H9 (cell line): ENCODE data around the gene PLEKHJ1. TPM values are rescaled to one million over a fixed set of nuclear protein-coding genes. Genes with fewer than 3 reads are reported as not detected.
A peak's percentile ranks its signal among the peaks of the same experiment; 100 is the strongest.

ENCODE experiments used
- DNase-seq: peaks from one replicate; pipeline ENCODE4 v3.0.0-alpha.2; 2017
- H2AFZ ChIP-seq: one replicate; pipeline ENCODE4 v1.6.1; 2013; ENCODE audit warnings: mild to moderate bottlenecking, low read length, control low read depth, moderate library complexity
- H2AK5ac ChIP-seq: 2 replicates; pipeline ENCODE4 v1.6.1; 2013; ENCODE audit warnings: low read length, control low read depth, mixed read lengths; ENCODE audit not compliant: insufficient read length
- H2BK120ac ChIP-seq: one replicate; pipeline ENCODE4 v1.6.1; 2013; ENCODE audit warnings: low read depth, mild to moderate bottlenecking, low read length, control low read depth, inconsistent platforms; ENCODE audit not compliant: poor library complexity, severe bottlenecking
- H2BK12ac ChIP-seq: 2 replicates; pipeline ENCODE4 v1.6.1; 2013; ENCODE audit warnings: low read length, control low read depth, mixed read lengths, low read depth; ENCODE audit not compliant: insufficient read length
- H2BK15ac ChIP-seq: 2 replicates; pipeline ENCODE4 v1.6.1; 2013; ENCODE audit warnings: low read depth, low read length, control low read depth
- H2BK20ac ChIP-seq: one replicate; pipeline ENCODE4 v1.6.1; 2013; ENCODE audit warnings: low read depth, mild to moderate bottlenecking, low read length, control low read depth, inconsistent platforms; ENCODE audit not compliant: poor library complexity, severe bottlenecking
- H2BK5ac ChIP-seq: 2 replicates; pipeline ENCODE4 v1.6.1; 2013; ENCODE audit warnings: low read length, control low read depth, mixed read lengths; ENCODE audit not compliant: insufficient read length
- H3K14ac ChIP-seq: 2 replicates; pipeline ENCODE4 v1.6.1; 2013; ENCODE audit warnings: low read length, control low read depth; ENCODE audit not compliant: insufficient read depth
- H3K18ac ChIP-seq: 2 replicates; pipeline ENCODE4 v1.6.1; 2013; ENCODE audit warnings: low read depth, mild to moderate bottlenecking, mixed read lengths, low read length, control low read depth; ENCODE audit not compliant: insufficient read length
- H3K23ac ChIP-seq: 2 replicates; pipeline ENCODE4 v1.6.1; 2013; ENCODE audit warnings: low read length, control low read depth, mixed read lengths, low read depth; ENCODE audit not compliant: insufficient read length
- H3K23me2 ChIP-seq: 2 replicates; pipeline ENCODE4 v1.6.1; 2013; ENCODE audit warnings: low read depth, mild to moderate bottlenecking, mixed read lengths, low read length, control low read depth; ENCODE audit not compliant: insufficient read length, poor library complexity, severe bottlenecking
- H3K27ac ChIP-seq: 2 replicates; pipeline ENCODE4 v1.5.1; 2013; ENCODE audit warnings: low read length, control low read depth, mixed read lengths, low read depth; ENCODE audit not compliant: insufficient read length
- H3K27me3 ChIP-seq: 2 replicates; pipeline ENCODE4 v1.6.1; 2013; ENCODE audit warnings: low read length, control low read depth, inconsistent platforms; ENCODE audit not compliant: insufficient read depth
- H3K4ac ChIP-seq: 2 replicates; pipeline ENCODE4 v1.6.1; 2013; ENCODE audit warnings: low read depth, mild to moderate bottlenecking, control low read depth, inconsistent platforms, low read length, moderate library complexity
- H3K4me1 ChIP-seq: 2 replicates; pipeline ENCODE4 v1.6.1; 2013; ENCODE audit warnings: low read length, control low read depth, inconsistent platforms; ENCODE audit not compliant: insufficient read depth
- H3K4me2 ChIP-seq: 2 replicates; pipeline ENCODE4 v1.6.1; 2013; ENCODE audit warnings: low read length, control low read depth, mixed read lengths; ENCODE audit not compliant: insufficient read length, insufficient read depth
- H3K56ac ChIP-seq: 2 replicates; pipeline ENCODE4 v1.6.1; 2013; ENCODE audit warnings: low read depth, mild to moderate bottlenecking, mixed read lengths, low read length, control low read depth; ENCODE audit not compliant: insufficient read length
- H3K79me1 ChIP-seq: 2 replicates; pipeline ENCODE4 v1.6.1; 2013; ENCODE audit warnings: low read depth, mild to moderate bottlenecking, moderate library complexity, low read length, control low read depth, inconsistent platforms; ENCODE audit not compliant: insufficient read depth, poor library complexity, severe bottlenecking
- H3K79me2 ChIP-seq: 2 replicates; pipeline ENCODE4 v1.6.1; 2013; ENCODE audit warnings: low read length, control low read depth, inconsistent platforms; ENCODE audit not compliant: insufficient read depth
- H3K9ac ChIP-seq: 2 replicates; pipeline ENCODE4 v1.6.1; 2013; ENCODE audit warnings: low read length, control low read depth, mixed read lengths; ENCODE audit not compliant: insufficient read length; ENCODE audit errors: extremely low read depth
- H3K9me3 ChIP-seq: one replicate; pipeline ENCODE4 v1.6.1; 2013; ENCODE audit warnings: low read depth, low read length, inconsistent platforms; ENCODE audit not compliant: control insufficient read depth
- H3T11ph ChIP-seq: one replicate; pipeline ENCODE4 v1.6.1; 2013; ENCODE audit warnings: mild to moderate bottlenecking, low read length, control low read depth, inconsistent platforms
- H4K20me1 ChIP-seq: one replicate; pipeline ENCODE4 v1.6.1; 2013; ENCODE audit not compliant: control insufficient read depth, insufficient read length, insufficient read depth
- H4K5ac ChIP-seq: 2 replicates; pipeline ENCODE4 v1.6.1; 2013; ENCODE audit warnings: low read depth, mild to moderate bottlenecking, mixed read lengths, low read length, control low read depth; ENCODE audit not compliant: insufficient read length
- H4K8ac ChIP-seq: replicated peaks from 2 replicates; pipeline ENCODE4 v1.6.1; 2013; ENCODE audit warnings: low read length, control low read depth, mixed read lengths, low read depth; ENCODE audit not compliant: insufficient read length
- H4K91ac ChIP-seq: 2 replicates; pipeline ENCODE4 v1.6.1; 2013; ENCODE audit warnings: low read depth, mild to moderate bottlenecking, moderate library complexity, mixed read lengths, low read length, control low read depth; ENCODE audit not compliant: insufficient read length
- H3K27ac Mint-ChIP-seq, 3 experiments: 2 replicates in 2 of 3; 3 replicates in 1 of 3; pipeline ENCODE4 v1.8.0; 2020 to 2021; ENCODE audit warnings: mixed read lengths in 3 of 3, mild to moderate bottlenecking in 1 of 3, moderate library complexity in 1 of 3
- H3K27me3 Mint-ChIP-seq: 2 replicates; pipeline ENCODE4 v1.8.0; 2021; ENCODE audit warnings: low read depth, mild to moderate bottlenecking, moderate library complexity, mixed read lengths
- H3K36me3 Mint-ChIP-seq, 3 experiments: 2 replicates in 2 of 3; 3 replicates in 1 of 3; pipeline ENCODE4 v1.8.0; 2020 to 2021; ENCODE audit warnings: low read depth in 3 of 3, mixed read lengths in 3 of 3; ENCODE audit not compliant: insufficient read depth in 1 of 3
- H3K4me1 Mint-ChIP-seq, 2 experiments: 2 replicates each; pipeline ENCODE4 v1.8.0; 2020; ENCODE audit warnings: mixed read lengths in 2 of 2
- H3K4me3 Mint-ChIP-seq, 2 experiments: 2 replicates in 1 of 2; 3 replicates in 1 of 2; pipeline ENCODE4 v1.8.0; 2020 to 2021; ENCODE audit warnings: mild to moderate bottlenecking in 2 of 2, mixed read lengths in 2 of 2, moderate library complexity in 1 of 2
- H3K9me3 Mint-ChIP-seq, 2 experiments: 2 replicates in 1 of 2; 3 replicates in 1 of 2; pipeline ENCODE4 v1.8.0; 2020; ENCODE audit warnings: mild to moderate bottlenecking in 2 of 2, mixed read lengths in 2 of 2, moderate library complexity in 1 of 2
- CTCF ChIP-seq: fragments of 200-600 bp; sonication (generic); conservative IDR thresholded peaks from 3 replicates; pipeline ENCODE4 v1.8.0; 2021; ENCODE audit warnings: antibody characterized with exemption, mild to moderate bottlenecking
- WGBS: extraction: QIAGEN DNeasy Blood & Tissue Kit; methylation state at CpG from one replicate; pipeline ENCODE4 v1.1.7; 2013; ENCODE audit warnings: missing lambda C conversion rate, low lambda C conversion rate, mixed read lengths; ENCODE audit not compliant: insufficient read length; ENCODE audit errors: extremely low coverage; 5-methylcytosine and 5-hydroxymethylcytosine counted together
- total RNA-seq: library from RNA; stranded (reverse); gene quantifications from 2 replicates; pipeline ENCODE4 v1.2.1, GENCODE V29; 2021

The PLEKHJ1 gene
- total RNA-seq, 1 experiment from 2014 or later = 139 TPM

- no peak overlapping the region for H3K9ac ChIP-seq
- Mint-ChIP-seq H3K36me3 (peaks cover 21 to 42% (median 28%) of the 10 kb centered on the region in 3 experiments), H3K9me3 (no peaks in the 10 kb centered on the region; a peak in 3 of 5 replicates), H3K4me3 (peak overlapping the region; percentile 56 to 71), H3K4me1 (peaks cover 21 to 25% of the 10 kb centered on the region in 2 experiments), H3K27me3 (0 out of 2 replicates have a peak, but pooled peaks cover 2% of the 10 kb centered on the region), H3K27ac (peak overlapping the region; percentile 89 to 97 (median 96); a peak in 6 of 7 replicates)
- no peak overlapping the region for H3K27ac ChIP-seq
- no peaks in the 10 kb centered on the region for H3K79me1 ChIP-seq
- H2BK5ac ChIP-seq = no peak overlapping the region
- no peak overlapping the region for H3T11ph ChIP-seq
- no peak overlapping the region for H2BK120ac ChIP-seq
- no peak overlapping the region for H2BK20ac ChIP-seq
- H2BK15ac ChIP-seq = no peak overlapping the region
- H3K9me3 ChIP-seq = no peaks in the 10 kb centered on the region
- no peak overlapping the region for H2BK12ac ChIP-seq
- peaks cover 4% of the 10 kb centered on the region for H3K23me2 ChIP-seq
- H3K18ac ChIP-seq = no peak overlapping the region
- H3K4me2 ChIP-seq = peak overlapping the region; percentile 5
- H3K79me2 ChIP-seq = peaks cover 24% of the 10 kb centered on the region; the same call in 1 of the 2 replicates
- H2AK5ac ChIP-seq = no peak overlapping the region
- peaks cover 2% of the 10 kb centered on the region for H4K20me1 ChIP-seq
- no peak overlapping the region for H2AFZ ChIP-seq
- H4K5ac ChIP-seq = no peak overlapping the region
- H4K91ac ChIP-seq = no peak overlapping the region
- H3K23ac ChIP-seq = no peak overlapping the region
- no CpG with 5 or more reads among the region's 45 CpGs for WGBS
- no peak overlapping the region for H3K14ac ChIP-seq
- TF ChIP-seq CTCF = peak; percentile 99
- DNase-seq = peak; percentile 95
- H3K4ac ChIP-seq = no peak overlapping the region
- no peak overlapping the region for H3K56ac ChIP-seq
- no peak overlapping the region for H4K8ac ChIP-seq
- no peaks in the 10 kb centered on the region for H3K27me3 ChIP-seq
- 0 out of 2 replicates have a peak, but pooled peaks cover 2% of the 10 kb centered on the region for H3K4me1 ChIP-seq
Observed at GRCh38 chr19:2273356-2274184, 37.4 kb upstream of the PLEKHJ1 start.
